Immature natural killer cell (primary cell): ENCODE data around the gene SMC5. TPM values are rescaled to one million over a fixed set of nuclear protein-coding genes. Genes with fewer than 3 reads are reported as not detected.
"Not testable (repeated sequence)": the region's sequence is repeated elsewhere in the genome, so short reads cannot be mapped to it uniquely, and the experiment has no call there.

Experiments used
- DNase-seq, 3 donors: peaks; one replicate each; pipeline ENCODE4 v3.0.0; 2022; ENCODE audit warnings: mixed read lengths in 1 of 3
- H3K27ac Mint-ChIP-seq, 6 donors: one replicate each; pipeline ENCODE4 v1.8.0; 2020; ENCODE audit warnings: mixed read lengths in 6 of 6, mild to moderate bottlenecking in 5 of 6, inconsistent platforms in 4 of 6, moderate library complexity in 3 of 6
- H3K27me3 Mint-ChIP-seq, 3 donors: one replicate each; pipeline ENCODE4 v1.8.0; 2020 to 2021; ENCODE audit warnings: low read depth in 3 of 3, mild to moderate bottlenecking in 3 of 3, mixed read lengths in 3 of 3, moderate library complexity in 3 of 3, inconsistent platforms in 1 of 3
- H3K36me3 Mint-ChIP-seq, 3 donors: one replicate each; pipeline ENCODE4 v1.8.0; 2020; ENCODE audit warnings: mixed read lengths in 3 of 3, inconsistent platforms in 2 of 3, mild to moderate bottlenecking in 2 of 3
- H3K4me1 Mint-ChIP-seq, 2 donors: one replicate each; pipeline ENCODE4 v1.8.0; 2020; ENCODE audit warnings: inconsistent platforms in 2 of 2, mild to moderate bottlenecking in 2 of 2, mixed read lengths in 2 of 2, moderate library complexity in 1 of 2
- H3K4me3 Mint-ChIP-seq, 5 donors: one replicate each; pipeline ENCODE4 v1.8.0; 2020; ENCODE audit warnings: mild to moderate bottlenecking in 5 of 5, mixed read lengths in 5 of 5, inconsistent platforms in 3 of 5, moderate library complexity in 3 of 5
- H3K9me3 Mint-ChIP-seq, 6 donors: one replicate each; pipeline ENCODE4 v1.8.0; 2020; ENCODE audit warnings: mild to moderate bottlenecking in 6 of 6, mixed read lengths in 6 of 6, inconsistent platforms in 4 of 6, moderate library complexity in 3 of 6
- polyA plus RNA-seq, 3 donors: library from polyadenylated mRNA; unstranded; fragments of 300-500 nt; fragmentation: Illumina TruSeq; gene quantifications; one replicate each; pipeline ENCODE4 v1.2.3, GENCODE V29; 2021

Gene SMC5
- polyA plus RNA-seq = 10 to 100 TPM in 2 of 3 donors, 1 to 10 TPM in 1; 7.0 to 24.2 (median 15.5) TPM

GRCh38 chr9:70258692-70259511, at the start of gene SMC5:
Gene SMC5 (plus strand): TSS chr9:70258978. CDS start chr9:70259079, 101 bp downstream.
- peaks cover 0 to 8% (median 8%) of the 10 kb centered on the region in 3 donors for H3K36me3 Mint-ChIP-seq
- peaks cover 48 to 55% of the 10 kb centered on the region in 2 donors for H3K4me1 Mint-ChIP-seq
- peak within 1 kb of the TSS; percentile 91 to 97 (median 94) for H3K4me3 Mint-ChIP-seq
- peaks cover 2 to 15% (median 15%) of the 10 kb centered on the region in 3 donors for H3K27me3 Mint-ChIP-seq
- H3K9me3 Mint-ChIP-seq = no peaks in the 10 kb centered on the region
- peak; percentile 92 to 94 (median 93) for DNase-seq
- H3K27ac Mint-ChIP-seq = peak within 1 kb of the TSS; percentile 92 to 98 (median 96)

GRCh38 chr9:70217029-70217428, 41.7 kb upstream of the SMC5 start:
- Mint-ChIP-seq H3K4me3 (no peak overlapping the region), H3K36me3 (peaks cover 15 to 17% (median 17%) of the 10 kb centered on the region in 3 donors), H3K9me3 (peaks cover 0 to 15% (median 7%) of the 10 kb centered on the region in 6 donors)

GRCh38 chr9:70218767-70219166, 40.0 kb upstream of the SMC5 start:
- Mint-ChIP-seq H3K27me3 (no peaks in the 10 kb centered on the region), H3K4me3 (no peak overlapping the region), H3K9me3 (peaks cover 0 to under 1% (median 0%) of the 10 kb centered on the region in 6 donors), H3K36me3 (peaks cover 9 to 13% (median 11%) of the 10 kb centered on the region in 3 donors), H3K4me1 (no peaks in the 10 kb centered on the region), H3K27ac (no peak overlapping the region)
- no peak for DNase-seq

More at GRCh38 chr9:70217029-70217428, 41.7 kb upstream of the SMC5 start:
- no peaks in the 10 kb centered on the region for H3K4me1 Mint-ChIP-seq
- no peaks in the 10 kb centered on the region for H3K27me3 Mint-ChIP-seq
- DNase-seq = no peak
- no peak overlapping the region for H3K27ac Mint-ChIP-seq

GRCh38 chr9:70220216-70220615, 38.6 kb upstream of the SMC5 start:
- Mint-ChIP-seq H3K4me3 (no peak overlapping the region), H3K27ac (no peak overlapping the region), H3K27me3 (no peaks in the 10 kb centered on the region), H3K9me3 (no peaks in the 10 kb centered on the region), H3K4me1 (no peaks in the 10 kb centered on the region), H3K36me3 (no peaks in the 10 kb centered on the region)
- DNase-seq = no peak

- no peak for DNase-seq
- H3K4me3 Mint-ChIP-seq = no peak overlapping the region
- H3K27ac Mint-ChIP-seq = no peak overlapping the region
- no peaks in the 10 kb centered on the region for H3K27me3 Mint-ChIP-seq
- H3K36me3 Mint-ChIP-seq = no peaks in the 10 kb centered on the region
- H3K9me3 Mint-ChIP-seq = no peaks in the 10 kb centered on the region
- H3K4me1 Mint-ChIP-seq = no peaks in the 10 kb centered on the region
Observed at GRCh38 chr9:70222354-70222753, 36.4 kb upstream of the SMC5 start.

- Mint-ChIP-seq H3K4me1 (no peaks in the 10 kb centered on the region), H3K27me3 (peaks cover 0 to 2% (median 0%) of the 10 kb centered on the region in 3 donors), H3K4me3 (no peak overlapping the region), H3K36me3 (no peaks in the 10 kb centered on the region), H3K9me3 (no peaks in the 10 kb centered on the region), H3K27ac (no peak overlapping the region)
- no peak for DNase-seq
Observed at GRCh38 chr9:70228118-70228517, 30.7 kb upstream of the SMC5 start.

- no peak overlapping the region for H3K4me3 Mint-ChIP-seq
- H3K9me3 Mint-ChIP-seq = peaks cover 0 to under 1% (median 0%) of the 10 kb centered on the region in 6 donors
- no peak for DNase-seq
- peaks cover 0 to 1% (median 0%) of the 10 kb centered on the region in 3 donors for H3K36me3 Mint-ChIP-seq
- no peaks in the 10 kb centered on the region for H3K4me1 Mint-ChIP-seq
- H3K27me3 Mint-ChIP-seq = peaks cover 0 to 2% (median 0%) of the 10 kb centered on the region in 3 donors
- no peak overlapping the region for H3K27ac Mint-ChIP-seq
Observed at GRCh38 chr9:70228611-70229010, 30.2 kb upstream of the SMC5 start.

GRCh38 chr9:70229026-70229425, 29.8 kb upstream of the SMC5 start:
- H3K9me3 Mint-ChIP-seq = peaks cover 0 to 1% (median 0%) of the 10 kb centered on the region in 6 donors
- peaks cover 0 to 5% (median 0%) of the 10 kb centered on the region in 3 donors for H3K36me3 Mint-ChIP-seq
- DNase-seq = no peak
- H3K27me3 Mint-ChIP-seq = peaks cover 0 to 2% (median 0%) of the 10 kb centered on the region in 3 donors
- no peaks in the 10 kb centered on the region for H3K4me1 Mint-ChIP-seq
- H3K27ac Mint-ChIP-seq = no peak overlapping the region
- H3K4me3 Mint-ChIP-seq = no peak overlapping the region

GRCh38 chr9:70229579-70229978, 29.2 kb upstream of the SMC5 start:
- DNase-seq = no peak
- H3K36me3 Mint-ChIP-seq = peaks cover 0 to 5% (median 0%) of the 10 kb centered on the region in 3 donors
- H3K27me3 Mint-ChIP-seq = peaks cover 0 to 2% (median 0%) of the 10 kb centered on the region in 3 donors
- peaks cover 0 to 1% (median 0%) of the 10 kb centered on the region in 6 donors for H3K9me3 Mint-ChIP-seq
- no peak overlapping the region for H3K27ac Mint-ChIP-seq
- H3K4me1 Mint-ChIP-seq = no peaks in the 10 kb centered on the region
- no peak overlapping the region for H3K4me3 Mint-ChIP-seq

GRCh38 chr9:70232476-70232875, 26.3 kb upstream of the SMC5 start:
- Mint-ChIP-seq H3K4me3 (no peak overlapping the region), H3K9me3 (peaks cover 0 to 1% (median 0%) of the 10 kb centered on the region in 6 donors), H3K27ac (no peak overlapping the region), H3K4me1 (no peaks in the 10 kb centered on the region), H3K36me3 (peaks cover 0 to 6% (median 5%) of the 10 kb centered on the region in 3 donors), H3K27me3 (peaks cover 0 to 5% (median 4%) of the 10 kb centered on the region in 3 donors)
- no peak for DNase-seq

- not testable (repeated sequence) for H3K9me3 Mint-ChIP-seq, H3K27me3 Mint-ChIP-seq, H3K4me1 Mint-ChIP-seq, H3K27ac Mint-ChIP-seq, DNase-seq, H3K4me3 Mint-ChIP-seq, H3K36me3 Mint-ChIP-seq
Observed at GRCh38 chr9:70234208-70234607, 24.6 kb upstream of the SMC5 start.

- not testable (repeated sequence) for H3K4me1 Mint-ChIP-seq, H3K9me3 Mint-ChIP-seq, H3K27ac Mint-ChIP-seq, H3K36me3 Mint-ChIP-seq, H3K4me3 Mint-ChIP-seq, DNase-seq
- peaks cover 2 to 17% (median 10%) of the 10 kb centered on the region in 3 donors for H3K27me3 Mint-ChIP-seq
Observed at GRCh38 chr9:70245952-70246351, 12.8 kb upstream of the SMC5 start.

- Mint-ChIP-seq H3K9me3 (peaks cover 0 to 3% (median 0%) of the 10 kb centered on the region in 6 donors), H3K36me3 (no peaks in the 10 kb centered on the region), H3K4me3 (no peak overlapping the region), H3K27me3 (peaks cover 0 to 5% (median 2%) of the 10 kb centered on the region in 3 donors), H3K4me1 (no peaks in the 10 kb centered on the region), H3K27ac (no peak overlapping the region)
- no peak for DNase-seq
Observed at GRCh38 chr9:70250221-70250620, 8.6 kb upstream of the SMC5 start.

- Mint-ChIP-seq H3K9me3 (no peaks in the 10 kb centered on the region), H3K27ac (no peak overlapping the region), H3K36me3 (no peaks in the 10 kb centered on the region), H3K4me3 (no peak overlapping the region), H3K4me1 (peaks cover 22 to 27% of the 10 kb centered on the region in 2 donors), H3K27me3 (peaks cover 2 to 15% (median 13%) of the 10 kb centered on the region in 3 donors)
- DNase-seq = no peak
Observed at GRCh38 chr9:70255486-70255885, 3.3 kb upstream of the SMC5 start.
